Lung (tissue), 12 donors: Measurements from ENCODE around the gene DDA1. TPM values are rescaled to one million over a fixed set of nuclear protein-coding genes. Genes with fewer than 3 reads are reported as not detected.

Source experiments
- ATAC-seq: fragments of 200-7000 bp; cut with Tn5 transposase; one replicate; pipeline ENCODE4 v1.9.1; 2020; ENCODE audit warnings: moderate number of reproducible peaks; ENCODE audit not compliant: insufficient read depth, low FRiP score
- DNase-seq, 3 donors: peaks; one replicate each; pipeline ENCODE4 v3.0.0-alpha.2; 2013 to 2017
- H3K27ac ChIP-seq, 2 donors: one replicate each; pipeline ENCODE4 v1.5.1; 2013; ENCODE audit warnings: mild to moderate bottlenecking in 2 of 2, moderate library complexity in 2 of 2, control low read depth in 1 of 2, inconsistent platforms in 1 of 2, low read depth in 1 of 2, low read length in 1 of 2
- H3K27me3 ChIP-seq, 3 donors: one replicate each; pipeline ENCODE4 v1.5.1; 2013; ENCODE audit warnings: low read length in 2 of 3; ENCODE audit not compliant: control insufficient read depth in 3 of 3, insufficient read depth in 3 of 3
- H3K36me3 ChIP-seq, 4 donors: one replicate each; pipeline ENCODE4 v1.5.1; 2013; ENCODE audit warnings: low read length in 4 of 4, mild to moderate bottlenecking in 1 of 4, moderate library complexity in 1 of 4; ENCODE audit not compliant: control insufficient read depth in 4 of 4, insufficient read depth in 4 of 4
- H3K4me1 ChIP-seq, 5 donors: one replicate each; pipeline ENCODE4 v1.5.1; 2013; ENCODE audit warnings: low read length in 5 of 5, mild to moderate bottlenecking in 2 of 5, moderate library complexity in 1 of 5; ENCODE audit not compliant: control insufficient read depth in 5 of 5, insufficient read depth in 5 of 5
- H3K4me3 ChIP-seq: one replicate; pipeline ENCODE4 v1.5.1; 2013; ENCODE audit warnings: mild to moderate bottlenecking, control low read depth, moderate library complexity
- H3K9ac ChIP-seq, 2 donors: one replicate each; pipeline ENCODE4 v1.5.1; 2013; ENCODE audit warnings: low read length in 2 of 2, control low read depth in 1 of 2; ENCODE audit not compliant: insufficient read depth in 1 of 2
- H3K9me3 ChIP-seq, 4 donors: one replicate each; pipeline ENCODE4 v1.5.1; 2013; ENCODE audit warnings: low read length in 3 of 4, mild to moderate bottlenecking in 1 of 4, moderate library complexity in 1 of 4; ENCODE audit not compliant: control insufficient read depth in 4 of 4, insufficient read depth in 3 of 4
- CTCF ChIP-seq: IDR thresholded peaks from 2 replicates; pipeline ENCODE4 v1.5.1; 2012; ENCODE audit warnings: mild to moderate bottlenecking; ENCODE audit errors: control extremely low read depth, extremely low read depth
- WGBS, 2 donors: extraction: QIAGEN DNeasy Blood & Tissue Kit; methylation state at CpG; one replicate each; pipeline ENCODE4 v1.1.7; 2013; 5-methylcytosine and 5-hydroxymethylcytosine counted together
- polyA plus RNA-seq, 2 donors: library from polyadenylated mRNA; stranded (reverse); fragments of 200-250 nt; gene quantifications; one replicate each; pipeline ENCODE4 v1.2.1, GENCODE V29; 2013
- total RNA-seq, 2 donors: library from RNA; depleted of rRNA in 1 of 2; stranded (reverse); fragments of >200 nt in 1 of 2; gene quantifications; one replicate each; pipeline ENCODE4 v1.2.1, GENCODE V29; 2014 to 2021
- donor health status: control.
- donor health status: control.
- donor health status: Bipolar disorder and iron deficiency.
- donor health status: healthy.
- donor health status: DM: yes; HTN: yes; CAD: no.

The DDA1 gene
- total and polyA plus RNA-seq, 4 donors: 16.1 to 66.5 (median 50.5) TPM

GRCh38 chr19:17332677-17333581 lies 23.6 kb downstream of the DDA1 start:
- DNase-seq: no peak
- WGBS, 2 donors: 96 to 99% methylated on average over 41 to 45 of the region's 45 CpGs
- no peak for ATAC-seq
- Histone ChIP-seq H3K9me3 (no peaks in the 10 kb centered on the region), H3K4me3 (no peak overlapping the region), H3K4me1 (peaks cover 0 to 19% (median 8%) of the 10 kb centered on the region in 5 donors), H3K27me3 (peaks cover 0 to 9% (median 2%) of the 10 kb centered on the region in 3 donors), H3K36me3 (peaks cover 0 to 3% (median 1%) of the 10 kb centered on the region in 4 donors), H3K9ac (no peak overlapping the region), H3K27ac (no peak overlapping the region)
- no peak for TF ChIP-seq CTCF

DNA sequence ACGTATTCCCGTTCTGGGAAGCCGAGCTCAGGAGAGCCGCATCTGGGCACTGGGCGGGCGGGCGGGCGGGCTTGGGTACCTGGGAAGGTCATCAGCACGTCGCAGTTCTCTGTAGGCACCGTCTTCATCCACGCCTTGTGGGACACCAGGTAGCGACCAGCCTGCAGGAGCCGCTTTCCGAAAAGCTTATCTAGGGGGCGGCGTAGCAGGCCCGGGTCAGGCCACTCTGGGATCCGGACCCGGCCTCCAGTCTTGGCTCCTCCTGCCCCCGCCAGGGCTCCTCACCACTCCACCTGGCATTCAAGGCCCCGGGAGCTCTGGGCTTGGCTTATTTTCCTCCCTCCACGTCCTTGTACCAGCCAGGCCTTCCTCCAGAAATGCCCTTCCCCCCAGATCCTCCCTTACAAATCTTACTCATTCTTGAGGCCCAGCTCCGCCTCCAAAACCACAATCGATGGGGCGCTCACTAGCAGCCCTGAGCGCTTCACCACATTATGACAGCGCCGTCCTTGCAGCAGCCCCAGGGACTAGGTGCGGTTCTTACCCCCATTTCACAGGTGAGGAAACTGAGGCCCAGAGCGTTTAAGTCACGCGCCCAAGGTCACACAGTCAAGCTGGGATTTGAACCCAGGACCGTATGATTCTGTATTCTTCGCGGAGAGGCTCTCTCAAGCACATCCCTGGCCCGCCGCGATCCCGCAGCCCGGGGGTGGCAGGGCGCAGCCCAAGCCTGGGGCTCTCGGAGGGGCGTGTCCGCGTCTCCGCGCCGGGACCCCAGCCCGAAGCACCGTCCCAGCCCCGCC lies 24.4 kb downstream of the DDA1 start:
- no peak for ATAC-seq
- Histone ChIP-seq H3K4me1 (peaks cover 0 to 23% (median 8%) of the 10 kb centered on the region in 5 donors), H3K9ac (no peak overlapping the region), H3K27ac (peak overlapping the region in 1 of 2 donors; percentile 75), H3K4me3 (peak overlapping the region; percentile 67), H3K9me3 (no peaks in the 10 kb centered on the region), H3K36me3 (peaks cover 0 to 3% (median 1%) of the 10 kb centered on the region in 4 donors), H3K27me3 (peaks cover 0 to 9% (median 2%) of the 10 kb centered on the region in 3 donors)
- WGBS, 2 donors: 39 to 40% methylated on average over 51 to 52 of the region's 52 CpGs
- no peak for TF ChIP-seq CTCF
- DNase-seq: no peak

- no peak for TF ChIP-seq CTCF
- Histone ChIP-seq H3K9me3 (no peaks in the 10 kb centered on the region), H3K9ac (no peak within 1 kb of the TSS), H3K27me3 (peaks cover 0 to 6% (median 2%) of the 10 kb centered on the region in 3 donors), H3K4me1 (peaks cover 0 to 21% (median 5%) of the 10 kb centered on the region in 5 donors), H3K4me3 (peak within 1 kb of the TSS; percentile 67), H3K27ac (peak within 1 kb of the TSS; percentile 62 to 75), H3K36me3 (peaks cover 0 to 3% (median 1%) of the 10 kb centered on the region in 4 donors)
- peak; percentile 69 for ATAC-seq
- 2 to 6% methylated on average over 43 to 86 of the region's 86 CpGs for WGBS, 2 donors
- DNase-seq: peak; percentile 97 to 99 (median 97)
Observed at GRCh38 chr19:17334414-17335409, 25.3 kb downstream of the DDA1 start, which contains the start of gene ANO8. TSS of gene ANO8 (minus strand) at chr19:17334855. CDS start at chr19:17334670, 185 bp downstream.
